Measurements from ENCODE around the gene HRH4.

- no peak for TF ChIP-seq POLR2AphosphoS5 (IDR thresholded peaks at IDR 0.05; ENCODE audit: low read depth, low read length)
- no peak for TF ChIP-seq TAF1 (IDR thresholded peaks at IDR 0.05; ENCODE audit: low read depth, low read length)
- TF ChIP-seq POU2F2 (IDR thresholded peaks at IDR 0.05; ENCODE audit: low read depth, low read length), result no peak
- TF ChIP-seq POLR2A (IDR thresholded peaks at IDR 0.05; ENCODE audit: low read depth, low read length), result no peak
- no peak for TF ChIP-seq SPI1 (IDR thresholded peaks at IDR 0.05; ENCODE audit: low read depth, low read length)
Observed at GRCh38 chr18:24500766-24501165, 40.3 kb downstream of the HRH4 start.
